Measurements from ENCODE around the gene STARD13. TPM values are rescaled to one million over a fixed set of nuclear protein-coding genes. Genes with fewer than 3 reads are reported as not detected.

Gene STARD13
- total RNA-seq, 2 donors from 2014 or later: 18.9 to 29.7 TPM

- TF ChIP-seq POLR2A (IDR thresholded peaks at IDR 0.05): no peak
- no peak for TF ChIP-seq CTCF (IDR thresholded peaks at IDR 0.05)
- H3K4me3 ChIP-seq: no peak overlapping the region
- ATAC-seq (no peak), DNase-seq (no peak)
- no peaks in the 10 kb centered on the region for H3K9me3 ChIP-seq
- H3K36me3 ChIP-seq (replicated peaks in 1 of 2; ENCODE audit: insufficient read depth in 1 of 2, low read depth in 2 of 2): peaks cover 9 to 29% of the 10 kb centered on the region in 2 donors
- no peaks in the 10 kb centered on the region for H3K4me1 ChIP-seq
- 89 to 93% methylated on average over 5 of the region's 5 CpGs for WGBS, 2 donors
- no peaks in the 10 kb centered on the region for H3K27me3 ChIP-seq
- H3K27ac ChIP-seq: peak overlapping the region in 1 of 4 donors; percentile 7
- intact Hi-C loops (cut with DNase I): no loop called here
These were observed 175.2 kb downstream of the STARD13 start for GRCh38 chr13:33110386-33110712.

GRCh38 chr13:33109801-33110200 lies 175.8 kb downstream of the STARD13 start:
- no peak for DNase-seq
- no peaks in the 10 kb centered on the region for H3K4me1 ChIP-seq
- TF ChIP-seq CTCF (IDR thresholded peaks at IDR 0.05) (no peak), POLR2A (IDR thresholded peaks at IDR 0.05) (no peak)
- H3K27me3 ChIP-seq: no peaks in the 10 kb centered on the region
- no peak overlapping the region for H3K27ac ChIP-seq
- H3K36me3 ChIP-seq (replicated peaks in 1 of 2; ENCODE audit: insufficient read depth in 1 of 2, low read depth in 2 of 2): peaks cover 9 to 31% of the 10 kb centered on the region in 2 donors
- H3K4me3 ChIP-seq: no peak overlapping the region
- 82 to 84% methylated on average over 9 to 10 of the region's 10 CpGs for WGBS, 2 donors
- ATAC-seq: no peak
- intact Hi-C loops (cut with DNase I): no loop called here
- H3K9me3 ChIP-seq: no peaks in the 10 kb centered on the region

GRCh38 chr13:33109271-33109697 lies 176.3 kb downstream of the STARD13 start:
- Histone ChIP-seq H3K27ac (no peak overlapping the region), H3K4me1 (no peaks in the 10 kb centered on the region)

GRCh38 chr13:33108620-33109019 lies 176.9 kb downstream of the STARD13 start:
- peaks cover 9 to 29% of the 10 kb centered on the region in 2 donors for H3K36me3 ChIP-seq (replicated peaks in 1 of 2; ENCODE audit: insufficient read depth in 1 of 2, low read depth in 2 of 2)
- no peak for ATAC-seq
- 94 to 96% methylated on average over 5 of the region's 5 CpGs for WGBS, 2 donors
- no peaks in the 10 kb centered on the region for H3K4me1 ChIP-seq
- H3K27me3 ChIP-seq: no peaks in the 10 kb centered on the region
- no peak overlapping the region for H3K27ac ChIP-seq
- intact Hi-C loops (cut with DNase I): no loop called here
- H3K9me3 ChIP-seq: no peaks in the 10 kb centered on the region
- DNase-seq: no peak
- no peak overlapping the region for H3K4me3 ChIP-seq
- no peak for TF ChIP-seq POLR2A (IDR thresholded peaks at IDR 0.05)
- TF ChIP-seq CTCF (IDR thresholded peaks at IDR 0.05): no peak

More at GRCh38 chr13:33109271-33109697, 176.3 kb downstream of the STARD13 start:
- H3K27me3 ChIP-seq: no peaks in the 10 kb centered on the region
- TF ChIP-seq CTCF (IDR thresholded peaks at IDR 0.05) (no peak), POLR2A (IDR thresholded peaks at IDR 0.05) (no peak)
- DNase-seq (no peak), ATAC-seq (no peak)
- intact Hi-C loops (cut with DNase I): no loop called here
- no peaks in the 10 kb centered on the region for H3K9me3 ChIP-seq
- no peak overlapping the region for H3K4me3 ChIP-seq
- 83 to 86% methylated on average over 2 of the region's 2 CpGs for WGBS, 2 donors
- H3K36me3 ChIP-seq (replicated peaks in 1 of 2; ENCODE audit: insufficient read depth in 1 of 2, low read depth in 2 of 2): peaks cover 9 to 33% of the 10 kb centered on the region in 2 donors

GRCh38 chr13:33107361-33107760 lies 178.2 kb downstream of the STARD13 start:
- Histone ChIP-seq H3K27me3 (no peaks in the 10 kb centered on the region), H3K4me3 (no peak overlapping the region), H3K27ac (no peak overlapping the region), H3K4me1 (no peaks in the 10 kb centered on the region), H3K9me3 (no peaks in the 10 kb centered on the region), H3K36me3 (replicated peaks in 1 of 2; ENCODE audit: insufficient read depth in 1 of 2, low read depth in 2 of 2) (peaks cover 9 to 20% of the 10 kb centered on the region in 2 donors)
- intact Hi-C loops (cut with DNase I): no loop called here
- ATAC-seq (no peak), DNase-seq (no peak)
- WGBS, 2 donors: 86 to 97% methylated on average over 2 of the region's 2 CpGs
- TF ChIP-seq CTCF (IDR thresholded peaks at IDR 0.05) (no peak), POLR2A (IDR thresholded peaks at IDR 0.05) (no peak)
